Lung (tissue), 12 donors: ENCODE results near the gene RNF141. TPM values are rescaled to one million over a fixed set of nuclear protein-coding genes. Genes with fewer than 3 reads are reported as not detected.

ENCODE experiments used
- ATAC-seq: fragments of 200-7000 bp; cut with Tn5 transposase; one replicate; pipeline ENCODE4 v1.9.1; 2020; ENCODE audit warnings: moderate number of reproducible peaks; ENCODE audit not compliant: insufficient read depth, low FRiP score
- DNase-seq, 3 donors: peaks; one replicate each; pipeline ENCODE4 v3.0.0-alpha.2; 2013 to 2017
- H3K27ac ChIP-seq, 2 donors: one replicate each; pipeline ENCODE4 v1.5.1; 2013; ENCODE audit warnings: mild to moderate bottlenecking in 2 of 2, moderate library complexity in 2 of 2, control low read depth in 1 of 2, inconsistent platforms in 1 of 2, low read depth in 1 of 2, low read length in 1 of 2
- H3K27me3 ChIP-seq, 3 donors: one replicate each; pipeline ENCODE4 v1.5.1; 2013; ENCODE audit warnings: low read length in 2 of 3; ENCODE audit not compliant: control insufficient read depth in 3 of 3, insufficient read depth in 3 of 3
- H3K36me3 ChIP-seq, 4 donors: one replicate each; pipeline ENCODE4 v1.5.1; 2013; ENCODE audit warnings: low read length in 4 of 4, mild to moderate bottlenecking in 1 of 4, moderate library complexity in 1 of 4; ENCODE audit not compliant: control insufficient read depth in 4 of 4, insufficient read depth in 4 of 4
- H3K4me1 ChIP-seq, 5 donors: one replicate each; pipeline ENCODE4 v1.5.1; 2013; ENCODE audit warnings: low read length in 5 of 5, mild to moderate bottlenecking in 2 of 5, moderate library complexity in 1 of 5; ENCODE audit not compliant: control insufficient read depth in 5 of 5, insufficient read depth in 5 of 5
- H3K4me3 ChIP-seq: one replicate; pipeline ENCODE4 v1.5.1; 2013; ENCODE audit warnings: mild to moderate bottlenecking, control low read depth, moderate library complexity
- H3K9ac ChIP-seq, 2 donors: one replicate each; pipeline ENCODE4 v1.5.1; 2013; ENCODE audit warnings: low read length in 2 of 2, control low read depth in 1 of 2; ENCODE audit not compliant: insufficient read depth in 1 of 2
- H3K9me3 ChIP-seq, 4 donors: one replicate each; pipeline ENCODE4 v1.5.1; 2013; ENCODE audit warnings: low read length in 3 of 4, mild to moderate bottlenecking in 1 of 4, moderate library complexity in 1 of 4; ENCODE audit not compliant: control insufficient read depth in 4 of 4, insufficient read depth in 3 of 4
- CTCF ChIP-seq: IDR thresholded peaks from 2 replicates; pipeline ENCODE4 v1.5.1; 2012; ENCODE audit warnings: mild to moderate bottlenecking; ENCODE audit errors: control extremely low read depth, extremely low read depth
- WGBS, 2 donors: extraction: QIAGEN DNeasy Blood & Tissue Kit; methylation state at CpG; one replicate each; pipeline ENCODE4 v1.1.7; 2013; 5-methylcytosine and 5-hydroxymethylcytosine counted together
- polyA plus RNA-seq, 2 donors: library from polyadenylated mRNA; stranded (reverse); fragments of 200-250 nt; gene quantifications; one replicate each; pipeline ENCODE4 v1.2.1, GENCODE V29; 2013
- total RNA-seq, 2 donors: library from RNA; depleted of rRNA in 1 of 2; stranded (reverse); fragments of >200 nt in 1 of 2; gene quantifications; one replicate each; pipeline ENCODE4 v1.2.1, GENCODE V29; 2014 to 2021
- donor health status: control.
- donor health status: control.
- donor health status: Bipolar disorder and iron deficiency.
- donor health status: healthy.
- donor health status: DM: yes; HTN: yes; CAD: no.

The RNF141 gene
- total and polyA plus RNA-seq, 4 donors = 14.8 to 63.8 (median 33.4) TPM

DNA sequence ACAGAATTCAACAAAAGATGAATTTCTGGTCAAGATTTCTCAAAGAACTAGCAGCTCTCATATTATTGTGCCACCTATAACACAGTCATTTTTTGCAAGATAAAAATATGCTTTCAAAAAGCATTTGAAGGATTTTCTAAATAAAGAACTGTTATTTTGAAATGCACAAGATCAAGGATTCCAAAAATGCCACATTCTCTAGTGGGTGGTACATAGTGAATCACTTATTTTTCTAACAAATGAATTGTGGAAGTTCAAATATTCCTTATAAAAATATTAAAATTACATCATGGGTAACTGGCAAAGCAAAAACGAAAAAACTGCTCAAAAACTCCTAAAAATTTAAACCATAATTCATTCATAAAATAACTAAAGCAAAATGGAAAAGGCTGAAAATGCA is 2.1 kb downstream of the RNF141 start:
- Histone ChIP-seq H3K4me1 (peaks cover 0 to 15% (median 2%) of the 10 kb centered on the region in 5 donors), H3K27ac (no peak overlapping the region), H3K9me3 (no peaks in the 10 kb centered on the region), H3K9ac (no peak overlapping the region), H3K27me3 (no peaks in the 10 kb centered on the region), H3K4me3 (no peak overlapping the region), H3K36me3 (peaks cover 0 to under 1% (median under 1%) of the 10 kb centered on the region in 4 donors)
- no peak for ATAC-seq
- WGBS, 2 donors = 79 to 81% methylated on average over 1 of the region's 1 CpG
- no peak for DNase-seq
- no peak for TF ChIP-seq CTCF

DNA sequence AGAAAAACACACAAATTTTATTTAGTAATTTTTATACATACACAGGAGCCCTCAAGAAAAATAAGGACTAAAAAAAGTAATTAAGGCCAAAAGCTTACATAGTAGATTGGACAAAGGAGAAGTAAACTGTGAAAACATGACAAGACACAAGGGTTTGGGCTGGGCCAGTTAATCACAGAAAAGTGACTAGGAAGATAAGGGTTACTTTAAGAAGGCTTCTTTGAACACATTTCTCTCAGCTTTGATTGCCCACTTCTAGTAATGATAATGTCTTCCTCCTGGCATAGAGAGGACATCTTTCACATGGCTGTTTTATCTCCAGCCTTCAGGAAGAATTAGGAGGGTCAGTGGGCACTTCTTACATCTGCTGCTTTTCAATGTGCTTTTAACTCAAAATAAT is 3.4 kb downstream of the RNF141 start:
- TF ChIP-seq CTCF = no peak
- DNase-seq (no peak), ATAC-seq (no peak)
- Histone ChIP-seq H3K4me1 (peaks cover 0 to 15% (median 2%) of the 10 kb centered on the region in 5 donors), H3K4me3 (no peak overlapping the region), H3K9ac (no peak overlapping the region), H3K27ac (no peak overlapping the region), H3K9me3 (no peaks in the 10 kb centered on the region), H3K36me3 (peaks cover 0 to 7% (median 2%) of the 10 kb centered on the region in 4 donors), H3K27me3 (no peaks in the 10 kb centered on the region)

GRCh38 chr11:10534316-10534715 is 6.7 kb downstream of the RNF141 start:
- 17 to 36% methylated on average over 2 of the region's 2 CpGs for whole genome bisulfite sequencing, 2 donors
- Histone ChIP-seq H3K9me3 (no peaks in the 10 kb centered on the region), H3K36me3 (peaks cover 0 to 16% (median 11%) of the 10 kb centered on the region in 4 donors), H3K4me3 (no peak overlapping the region), H3K9ac (no peak overlapping the region), H3K27ac (no peak overlapping the region), H3K27me3 (no peaks in the 10 kb centered on the region), H3K4me1 (peaks cover 0 to 3% (median 0%) of the 10 kb centered on the region in 5 donors)
- ATAC-seq = no peak
- no peak for DNase-seq
- TF ChIP-seq CTCF = no peak

DNA sequence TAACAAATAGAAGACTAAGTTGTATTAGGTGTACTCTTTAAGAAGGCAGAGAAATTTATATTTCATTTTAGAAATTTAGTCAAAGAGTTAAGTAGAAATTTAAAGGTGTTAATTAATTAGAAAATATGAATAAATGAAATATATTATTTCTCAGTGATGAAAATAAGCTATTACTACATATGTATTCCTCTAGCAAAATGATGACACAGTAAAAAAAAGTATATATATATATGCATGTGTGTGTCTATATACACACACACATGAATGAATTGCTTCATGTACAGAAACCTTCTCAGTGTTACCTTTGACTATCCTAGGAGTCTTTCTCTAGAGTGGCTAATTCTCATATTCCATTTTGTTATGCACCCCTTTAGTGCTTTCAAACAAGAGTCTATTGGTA is 7.7 kb downstream of the RNF141 start:
- H3K4me1 ChIP-seq = peaks cover 0 to 6% (median 0%) of the 10 kb centered on the region in 5 donors
- no peak overlapping the region for H3K9ac ChIP-seq
- no peak overlapping the region for H3K4me3 ChIP-seq
- no peak overlapping the region for H3K27ac ChIP-seq
- no peak for TF ChIP-seq CTCF
- no peak for ATAC-seq
- no peak for DNase-seq
- H3K27me3 ChIP-seq = no peaks in the 10 kb centered on the region
- peaks cover 0 to 22% (median 18%) of the 10 kb centered on the region in 4 donors for H3K36me3 ChIP-seq
- H3K9me3 ChIP-seq = no peaks in the 10 kb centered on the region
